NCI-H526 (cell line): ENCODE data around the gene SFR1.
"Not testable (repeated sequence)": the region's sequence is repeated elsewhere in the genome, so short reads cannot be mapped to it uniquely, and the experiment has no call there.

Experiments
- DNase-seq, 2 experiments: peaks; one replicate each; lab custom pipeline; 2025; lab: John Stamatoyannopoulos, UW

Gene SFR1

DNA sequence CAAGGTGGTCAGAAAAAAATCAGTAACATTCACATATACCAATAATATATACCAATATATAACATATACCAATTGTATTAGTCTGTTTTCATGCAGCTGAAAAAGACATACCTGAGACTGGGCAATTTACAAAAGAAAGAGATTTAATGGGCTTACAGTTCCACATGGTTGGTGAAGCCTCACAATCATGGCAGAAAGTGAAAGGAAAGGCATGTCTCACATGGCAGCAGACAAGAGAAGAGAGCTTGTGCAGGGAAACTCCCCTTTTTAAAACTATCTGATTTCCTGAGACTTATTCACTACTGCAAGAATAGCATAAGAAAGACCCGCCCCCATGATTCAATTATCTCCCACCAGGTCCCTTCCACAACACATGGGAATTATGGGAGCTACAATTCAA is 52.2 kb downstream of the SFR1 start:
- DNase-seq: not testable (repeated sequence)
